Osteoblast (primary cell): ENCODE data around the gene MCOLN1. TPM values are rescaled to one million over a fixed set of nuclear protein-coding genes. Genes with fewer than 3 reads are reported as not detected.
A peak's percentile ranks its signal among the peaks of the same experiment; 100 is the strongest.

ENCODE experiments used
- DNase-seq: peaks from one replicate; pipeline ENCODE4 v3.0.0; 2011; ENCODE audit warnings: low spot score, mixed read lengths; ENCODE audit not compliant: insufficient read length; ENCODE audit errors: missing footprints
- H2AFZ ChIP-seq: 2 replicates; pipeline ENCODE4 v1.6.0; 2011; ENCODE audit warnings: mild to moderate bottlenecking, low read length
- H3K27ac ChIP-seq: 2 replicates; pipeline ENCODE4 v1.5.1; 2011; ENCODE audit warnings: mild to moderate bottlenecking, low read depth, low read length, moderate library complexity
- H3K27me3 ChIP-seq: 2 replicates; pipeline ENCODE4 v1.6.0; 2012; ENCODE audit warnings: mild to moderate bottlenecking, control low read depth, inconsistent platforms, low read length, moderate library complexity; ENCODE audit not compliant: insufficient read depth
- H3K36me3 ChIP-seq: 2 replicates; pipeline ENCODE4 v1.5.1; 2011; ENCODE audit warnings: mild to moderate bottlenecking, low read length, control low read depth, moderate library complexity; ENCODE audit not compliant: insufficient read depth
- H3K4me1 ChIP-seq: 2 replicates; pipeline ENCODE4 v1.5.1; 2011; ENCODE audit warnings: mild to moderate bottlenecking, low read length, control low read depth, moderate library complexity; ENCODE audit not compliant: insufficient read depth
- H3K4me2 ChIP-seq: 2 replicates; pipeline ENCODE4 v1.6.0; 2011; ENCODE audit warnings: mild to moderate bottlenecking, low read length; ENCODE audit not compliant: insufficient read depth
- H3K4me3 ChIP-seq: fragments of 200-600 bp; sonication (generic); 3 replicates; pipeline ENCODE4 v1.5.1; 2012; ENCODE audit warnings: mild to moderate bottlenecking, low read length, inconsistent platforms; ENCODE audit not compliant: insufficient read depth
- H3K79me2 ChIP-seq: 2 replicates; pipeline ENCODE4 v1.6.0; 2012; ENCODE audit warnings: mild to moderate bottlenecking, low read length, control low read depth, inconsistent platforms; ENCODE audit not compliant: insufficient read depth
- H3K9me3 ChIP-seq: 2 replicates; pipeline ENCODE4 v1.5.1; 2011; ENCODE audit warnings: low read depth, low read length, control low read depth
- H4K20me1 ChIP-seq: 2 replicates; pipeline ENCODE4 v1.6.0; 2012; ENCODE audit warnings: mild to moderate bottlenecking, low read length, control low read depth; ENCODE audit not compliant: insufficient read depth
- CTCF ChIP-seq: IDR thresholded peaks from 2 replicates; pipeline ENCODE4 v1.5.1; 2011; ENCODE audit warnings: mild to moderate bottlenecking, low read depth, low read length, moderate library complexity; ENCODE audit errors: extremely low read depth
- total RNA-seq: library from RNA; depleted of rRNA; stranded (reverse); fragments of >200 nt; gene quantifications from 2 replicates; pipeline ENCODE4 v1.2.3, GENCODE V29; 2012

Gene MCOLN1
- total RNA-seq, 1 donor, result 16.6 TPM

DNA sequence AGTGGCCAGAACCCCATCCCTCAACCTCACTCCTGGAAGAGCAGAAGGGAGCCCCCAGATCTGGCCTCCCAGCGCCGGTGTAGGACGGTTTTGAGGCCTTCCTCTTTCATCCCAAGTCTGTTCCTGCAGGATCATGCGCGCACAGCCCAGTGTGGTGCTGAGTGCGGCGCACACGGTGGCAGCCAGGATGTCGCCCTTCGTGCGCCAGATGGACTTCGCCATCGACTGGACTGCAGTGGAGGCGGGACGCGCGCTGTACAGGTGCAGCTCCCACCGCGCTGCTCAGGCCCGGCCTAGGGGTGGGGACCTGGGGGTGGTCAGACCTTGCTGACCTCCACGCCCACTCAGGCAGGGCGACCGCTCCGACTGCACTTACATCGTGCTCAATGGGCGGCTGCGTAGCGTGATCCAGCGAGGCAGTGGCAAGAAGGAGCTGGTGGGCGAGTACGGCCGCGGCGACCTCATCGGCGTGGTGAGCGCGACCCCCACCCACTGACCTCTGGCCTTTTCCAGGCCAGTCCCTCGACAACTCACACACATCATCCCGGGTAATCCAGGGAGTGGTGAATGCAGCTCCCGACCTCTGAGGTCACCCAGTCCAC lies 27.8 kb downstream of the MCOLN1 start:
- no peaks in the 10 kb centered on the region for H3K79me2 ChIP-seq
- H3K4me2 ChIP-seq, result no peak overlapping the region
- no peaks in the 10 kb centered on the region for H4K20me1 ChIP-seq
- DNase-seq, result no peak
- TF ChIP-seq CTCF, result no peak
- H3K9me3 ChIP-seq, result no peaks in the 10 kb centered on the region
- H2AFZ ChIP-seq, result no peak overlapping the region
- H3K4me1 ChIP-seq, result no peaks in the 10 kb centered on the region
- H3K36me3 ChIP-seq, result peaks cover 13% of the 10 kb centered on the region
- no peak overlapping the region for H3K4me3 ChIP-seq
- H3K27me3 ChIP-seq, result no peaks in the 10 kb centered on the region
- no peak overlapping the region for H3K27ac ChIP-seq

GRCh38 chr19:7550987-7551761 lies 28.8 kb downstream of the MCOLN1 start:
- Histone ChIP-seq H3K36me3 (peaks cover 16% of the 10 kb centered on the region), H3K27me3 (no peaks in the 10 kb centered on the region), H3K9me3 (no peaks in the 10 kb centered on the region), H2AFZ (no peak overlapping the region), H3K27ac (no peak overlapping the region), H4K20me1 (no peaks in the 10 kb centered on the region), H3K4me3 (no peak overlapping the region), H3K4me1 (no peaks in the 10 kb centered on the region), H3K79me2 (no peaks in the 10 kb centered on the region), H3K4me2 (no peak overlapping the region)
- peak; percentile 92 for DNase-seq
- no peak for TF ChIP-seq CTCF

DNA sequence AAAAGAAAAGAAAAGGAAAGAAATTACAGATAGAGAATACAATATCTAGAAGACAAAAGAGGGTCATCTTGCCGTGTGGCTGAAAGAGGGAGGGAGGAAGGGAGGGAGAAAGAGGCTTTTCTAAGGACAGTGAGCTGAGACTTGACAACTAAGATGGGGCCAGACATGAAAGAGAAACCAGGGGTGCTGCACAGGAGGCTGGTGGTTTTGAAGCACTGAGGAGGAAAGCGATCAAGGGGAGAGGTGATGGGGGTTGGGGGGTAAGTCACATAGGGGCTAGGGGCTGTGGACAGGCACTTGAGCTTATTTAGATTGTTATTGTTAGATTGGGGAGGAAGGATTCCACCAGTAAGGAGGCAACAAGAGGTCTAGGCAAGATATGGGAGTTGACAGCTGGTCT lies 30.4 kb downstream of the MCOLN1 start:
- Histone ChIP-seq H3K27me3 (no peaks in the 10 kb centered on the region), H3K4me1 (no peaks in the 10 kb centered on the region), H2AFZ (no peak overlapping the region), H3K27ac (no peak overlapping the region), H3K4me2 (no peak overlapping the region), H4K20me1 (no peaks in the 10 kb centered on the region), H3K4me3 (no peak overlapping the region), H3K36me3 (peaks cover 29% of the 10 kb centered on the region), H3K9me3 (no peaks in the 10 kb centered on the region), H3K79me2 (no peaks in the 10 kb centered on the region)
- DNase-seq, result peak; percentile 84
- no peak for TF ChIP-seq CTCF

- Histone ChIP-seq H3K4me3 (no peak overlapping the region), H3K27ac (no peak overlapping the region), H3K36me3 (peaks cover 40% of the 10 kb centered on the region), H3K27me3 (no peaks in the 10 kb centered on the region), H4K20me1 (no peaks in the 10 kb centered on the region), H3K79me2 (no peaks in the 10 kb centered on the region), H2AFZ (no peak overlapping the region), H3K9me3 (no peaks in the 10 kb centered on the region), H3K4me1 (no peaks in the 10 kb centered on the region), H3K4me2 (no peak overlapping the region)
- peak; percentile 67 for DNase-seq
- no peak for TF ChIP-seq CTCF
Measured at GRCh38 chr19:7554565-7554964, 32.1 kb downstream of the MCOLN1 start.
